ENCODE results near the gene TRAPPC6A. TPM values are rescaled to one million over a fixed set of nuclear protein-coding genes. Genes with fewer than 3 reads are reported as not detected.
A peak's percentile ranks its signal among the peaks of the same experiment; 100 is the strongest.

TRAPPC6A gene
- total and polyA plus RNA-seq, 7 donors: 15.1 to 67.5 (median 36.4) TPM

DNA sequence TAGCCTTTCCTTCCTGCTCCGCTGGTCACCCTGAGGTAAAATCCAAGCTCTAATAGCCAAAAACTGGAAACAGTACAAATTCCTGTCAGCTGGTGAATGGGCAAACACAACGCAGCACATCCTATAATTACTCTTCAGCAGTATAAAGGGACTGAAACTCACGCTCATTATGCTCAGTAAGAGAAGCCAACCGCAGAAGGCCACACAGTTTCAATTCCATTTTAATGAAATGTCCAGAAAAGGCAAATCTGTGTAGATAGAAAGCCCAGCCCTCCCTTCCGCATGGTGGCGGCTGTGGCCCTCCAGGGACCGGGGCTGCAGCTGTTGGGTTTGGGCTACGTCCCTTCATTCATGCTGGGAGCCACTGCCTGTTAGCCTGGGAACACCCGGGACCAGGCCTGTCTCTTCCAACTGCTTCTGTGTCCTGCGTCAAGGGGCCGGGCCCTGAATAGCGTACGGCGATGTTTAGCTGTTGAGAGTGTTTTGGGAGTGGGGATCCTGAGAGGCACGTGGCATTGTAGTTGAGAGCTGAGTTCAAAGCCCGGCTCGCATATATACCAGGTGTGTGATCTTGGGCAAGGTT, 40.8 kb downstream of the TRAPPC6A start:
- 80 to 90% methylated on average over 17 of the region's 17 CpGs for WGBS, 2 donors
- Histone ChIP-seq H3K4me1 (peaks cover 0 to 22% (median 21%) of the 10 kb centered on the region in 4 donors), H3K4me3 (peak overlapping the region in 1 of 4 donors; percentile 14), H3K27me3 (no peaks in the 10 kb centered on the region), H3K36me3 (peaks cover 5 to 21% (median 11%) of the 10 kb centered on the region in 4 donors), H3K27ac (peak overlapping the region; percentile 12 to 68 (median 66)), H3K9me3 (no peaks in the 10 kb centered on the region)
- no peak for DNase-seq
- intact Hi-C loops (cut with DNase I): no loop called here
- TF ChIP-seq POLR2A (IDR thresholded peaks at IDR 0.05): no peak
- TF ChIP-seq EP300 (IDR thresholded peaks at IDR 0.05): no peak
- TF ChIP-seq, protein P1, sequence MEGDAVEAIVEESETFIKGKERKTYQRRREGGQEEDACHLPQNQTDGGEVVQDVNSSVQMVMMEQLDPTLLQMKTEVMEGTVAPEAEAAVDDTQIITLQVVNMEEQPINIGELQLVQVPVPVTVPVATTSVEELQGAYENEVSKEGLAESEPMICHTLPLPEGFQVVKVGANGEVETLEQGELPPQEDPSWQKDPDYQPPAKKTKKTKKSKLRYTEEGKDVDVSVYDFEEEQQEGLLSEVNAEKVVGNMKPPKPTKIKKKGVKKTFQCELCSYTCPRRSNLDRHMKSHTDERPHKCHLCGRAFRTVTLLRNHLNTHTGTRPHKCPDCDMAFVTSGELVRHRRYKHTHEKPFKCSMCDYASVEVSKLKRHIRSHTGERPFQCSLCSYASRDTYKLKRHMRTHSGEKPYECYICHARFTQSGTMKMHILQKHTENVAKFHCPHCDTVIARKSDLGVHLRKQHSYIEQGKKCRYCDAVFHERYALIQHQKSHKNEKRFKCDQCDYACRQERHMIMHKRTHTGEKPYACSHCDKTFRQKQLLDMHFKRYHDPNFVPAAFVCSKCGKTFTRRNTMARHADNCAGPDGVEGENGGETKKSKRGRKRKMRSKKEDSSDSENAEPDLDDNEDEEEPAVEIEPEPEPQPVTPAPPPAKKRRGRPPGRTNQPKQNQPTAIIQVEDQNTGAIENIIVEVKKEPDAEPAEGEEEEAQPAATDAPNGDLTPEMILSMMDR (IDR thresholded peaks at IDR 0.05): no peak
- peak in 2 of 4 donors; percentile 54 to 56 for TF ChIP-seq POLR2AphosphoS5 (IDR thresholded peaks at IDR 0.05)

DNA sequence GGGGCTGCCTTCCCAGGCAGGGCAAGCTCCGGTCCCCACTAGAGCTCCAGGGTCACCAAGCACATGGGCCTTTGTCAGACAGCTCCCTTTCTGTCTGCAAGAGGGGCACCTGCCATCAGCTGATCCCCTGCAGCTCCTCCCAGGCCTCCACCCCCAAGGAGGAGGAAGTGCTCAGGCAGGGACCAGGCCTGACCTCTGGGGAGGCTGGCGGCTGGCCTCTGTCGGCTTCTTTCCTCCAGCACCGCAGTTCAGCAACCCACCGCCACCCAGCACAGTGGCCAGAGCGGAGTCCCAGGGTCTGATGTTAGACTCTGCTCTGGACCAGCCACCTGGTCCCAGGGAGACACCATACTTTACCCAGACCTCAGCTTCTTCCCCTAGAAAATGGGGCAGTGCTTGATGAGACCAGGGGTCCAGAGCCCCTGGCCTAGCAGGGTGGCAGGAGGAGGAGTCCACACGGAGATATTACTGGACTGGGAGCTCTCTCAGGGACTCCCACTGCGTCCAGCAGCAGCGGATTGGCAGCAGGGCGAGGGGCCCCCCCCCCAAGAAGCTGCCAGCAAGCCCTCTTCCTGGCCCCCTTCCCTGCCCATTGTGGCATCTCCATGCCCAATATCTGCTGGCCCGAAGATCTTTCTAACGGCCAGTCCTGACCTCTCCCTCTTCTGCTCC, 41.4 kb downstream of the TRAPPC6A start:
- peaks cover 0 to 22% (median 21%) of the 10 kb centered on the region in 4 donors for H3K4me1 ChIP-seq
- no peak for DNase-seq
- H3K9me3 ChIP-seq: no peaks in the 10 kb centered on the region
- intact Hi-C loops (cut with DNase I): no loop called here
- peak overlapping the region in 3 of 4 donors; percentile 66 to 68 (median 67) for H3K27ac ChIP-seq
- WGBS, 2 donors: 84 to 92% methylated on average over 12 of the region's 12 CpGs
- H3K4me3 ChIP-seq: no peak overlapping the region
- H3K36me3 ChIP-seq: peaks cover 0 to 15% (median 6%) of the 10 kb centered on the region in 4 donors
- H3K27me3 ChIP-seq: no peaks in the 10 kb centered on the region
- TF ChIP-seq EP300 (IDR thresholded peaks at IDR 0.05): no peak
- TF ChIP-seq POLR2A (IDR thresholded peaks at IDR 0.05): no peak
- TF ChIP-seq, protein P1 (IDR thresholded peaks at IDR 0.05): no peak
- TF ChIP-seq POLR2AphosphoS5 (IDR thresholded peaks at IDR 0.05): no peak

DNA sequence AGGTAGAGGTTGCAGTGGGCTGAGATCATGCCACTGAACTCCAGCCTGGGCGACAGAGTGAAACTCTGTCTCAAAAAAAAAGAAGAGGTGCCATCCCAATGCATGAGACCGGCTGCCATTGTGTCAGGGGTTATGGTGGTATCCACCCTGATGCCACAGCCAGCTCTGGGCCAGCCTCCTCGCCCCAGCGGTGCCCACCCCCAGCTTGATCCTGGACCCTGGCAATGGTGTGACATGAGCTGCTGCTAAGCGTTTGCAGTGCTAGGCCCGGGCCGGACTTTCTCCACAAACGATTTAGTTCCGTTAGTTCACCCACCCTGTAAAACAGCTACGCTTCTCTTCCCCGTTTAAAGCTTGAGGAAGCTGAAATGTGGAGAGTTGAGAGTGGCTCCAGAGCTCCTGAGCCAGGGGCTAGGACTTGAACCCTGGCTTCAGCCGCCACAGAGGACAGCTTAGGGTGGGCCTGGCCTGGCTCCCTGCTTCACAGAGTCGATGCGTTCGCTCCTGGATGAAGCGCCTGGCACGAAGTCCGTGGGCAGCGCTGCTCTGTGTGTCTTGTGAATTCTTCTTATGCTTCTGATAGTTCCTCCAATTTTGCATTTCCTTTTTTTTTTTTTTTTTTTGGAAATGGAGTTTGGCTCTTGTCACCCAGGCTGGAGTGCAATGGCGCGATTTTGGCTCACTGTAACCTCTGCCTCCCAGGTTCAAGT, 42.7 kb downstream of the TRAPPC6A start:
- no peaks in the 10 kb centered on the region for H3K9me3 ChIP-seq
- TF ChIP-seq POLR2A (IDR thresholded peaks at IDR 0.05) (no peak), POLR2AphosphoS5 (IDR thresholded peaks at IDR 0.05) (no peak), EP300 (IDR thresholded peaks at IDR 0.05) (no peak)
- TF ChIP-seq, protein P1 (IDR thresholded peaks at IDR 0.05): no peak
- no peak overlapping the region for H3K27ac ChIP-seq
- no peak for DNase-seq
- intact Hi-C loops (cut with DNase I): no loop called here
- H3K4me3 ChIP-seq: no peak overlapping the region
- no peaks in the 10 kb centered on the region for H3K27me3 ChIP-seq
- H3K4me1 ChIP-seq: peaks cover 0 to 22% (median 21%) of the 10 kb centered on the region in 4 donors
- peaks cover 0 to 1% (median 0%) of the 10 kb centered on the region in 4 donors for H3K36me3 ChIP-seq
- 95 to 96% methylated on average over 21 of the region's 21 CpGs for WGBS, 2 donors

DNA sequence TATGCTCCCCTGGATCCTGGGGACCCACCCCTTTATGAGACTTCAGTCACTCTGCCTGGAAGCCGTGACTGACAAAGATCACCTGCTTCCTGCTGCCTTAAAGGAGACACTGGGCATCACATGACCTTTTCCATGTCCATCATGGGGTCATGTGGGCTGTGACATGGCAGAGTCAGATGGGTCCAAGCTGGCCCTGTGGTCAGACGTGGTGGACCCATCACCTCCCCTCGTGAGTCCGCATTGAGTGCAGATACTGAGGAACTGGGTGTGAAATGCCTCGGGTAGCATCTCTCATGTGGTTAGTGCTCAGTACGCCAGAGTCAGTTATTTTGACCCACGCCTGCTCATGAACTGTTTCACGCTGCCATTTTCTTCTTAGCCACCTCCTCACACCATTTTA, 44.4 kb downstream of the TRAPPC6A start:
- Histone ChIP-seq H3K9me3 (no peaks in the 10 kb centered on the region), H3K27me3 (no peaks in the 10 kb centered on the region), H3K4me1 (peaks cover 0 to 22% (median 21%) of the 10 kb centered on the region in 4 donors), H3K36me3 (no peaks in the 10 kb centered on the region), H3K4me3 (no peak overlapping the region), H3K27ac (no peak overlapping the region)
- intact Hi-C loops (cut with DNase I): no loop called here
- WGBS, 2 donors: 86 to 88% methylated on average over 8 of the region's 8 CpGs
- TF ChIP-seq POLR2AphosphoS5 (IDR thresholded peaks at IDR 0.05) (no peak), POLR2A (IDR thresholded peaks at IDR 0.05) (no peak), EP300 (IDR thresholded peaks at IDR 0.05) (no peak)
- TF ChIP-seq, protein P1 (IDR thresholded peaks at IDR 0.05): no peak
- DNase-seq: no peak

Data from sigmoid colon (tissue), 7 donors.